ENCODE results near the gene ARL4D.
A peak's percentile ranks its signal among the peaks of the same experiment; 100 is the strongest.

Gene ARL4D

DNA sequence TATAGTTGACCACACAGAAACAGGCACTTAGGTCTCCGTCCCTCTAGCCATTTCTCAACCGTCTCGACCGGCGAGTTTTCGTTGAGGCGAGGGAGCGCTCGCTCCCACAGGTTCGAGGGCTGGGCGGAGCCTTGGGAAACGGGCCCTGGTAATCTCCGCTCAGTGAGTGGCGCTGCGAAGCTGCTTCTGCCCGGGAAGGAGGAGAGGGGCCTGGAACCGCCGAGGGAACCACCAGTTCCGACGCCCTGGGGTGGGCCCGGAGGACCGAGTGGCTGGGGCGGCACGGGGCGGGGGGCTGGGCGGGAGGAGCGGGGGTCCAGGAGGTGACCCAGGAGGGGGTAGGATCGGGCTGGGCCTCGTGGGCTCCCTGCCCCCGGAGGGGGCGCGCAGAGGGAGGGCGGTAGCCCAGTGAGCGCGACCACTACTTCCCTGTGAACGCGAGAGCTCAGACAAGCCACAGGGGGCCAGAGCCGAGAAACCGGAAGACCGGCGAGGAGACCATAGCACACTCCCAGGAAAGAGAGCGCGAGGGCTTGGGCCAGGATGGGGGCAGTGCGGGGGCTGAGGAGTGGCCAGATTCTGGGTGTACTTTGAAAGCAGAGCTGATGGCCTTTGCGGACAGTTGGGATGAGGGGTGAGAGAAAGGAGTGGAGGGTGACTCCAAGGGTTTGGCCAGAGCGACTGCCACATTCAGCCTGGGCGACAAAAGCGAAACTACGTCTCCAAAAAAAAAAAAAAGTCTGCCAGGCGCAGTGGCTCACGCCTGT lies 29.9 kb upstream of the ARL4D start (continued):
- TF ChIP-seq, protein P1, sequence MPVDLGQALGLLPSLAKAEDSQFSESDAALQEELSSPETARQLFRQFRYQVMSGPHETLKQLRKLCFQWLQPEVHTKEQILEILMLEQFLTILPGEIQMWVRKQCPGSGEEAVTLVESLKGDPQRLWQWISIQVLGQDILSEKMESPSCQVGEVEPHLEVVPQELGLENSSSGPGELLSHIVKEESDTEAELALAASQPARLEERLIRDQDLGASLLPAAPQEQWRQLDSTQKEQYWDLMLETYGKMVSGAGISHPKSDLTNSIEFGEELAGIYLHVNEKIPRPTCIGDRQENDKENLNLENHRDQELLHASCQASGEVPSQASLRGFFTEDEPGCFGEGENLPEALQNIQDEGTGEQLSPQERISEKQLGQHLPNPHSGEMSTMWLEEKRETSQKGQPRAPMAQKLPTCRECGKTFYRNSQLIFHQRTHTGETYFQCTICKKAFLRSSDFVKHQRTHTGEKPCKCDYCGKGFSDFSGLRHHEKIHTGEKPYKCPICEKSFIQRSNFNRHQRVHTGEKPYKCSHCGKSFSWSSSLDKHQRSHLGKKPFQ (tag by site-specific recombination; IDR thresholded peaks at IDR 0.05) = no peak
- TF ChIP-seq ZNF391 (tag by site-specific recombination; IDR thresholded peaks at IDR 0.05; ENCODE audit: borderline replicate concordance, low read depth) (peak; percentile 56; the same call in 1 of the 2 replicates), ZEB2 (tag by site-specific recombination; IDR thresholded peaks at IDR 0.05) (peak; percentile 72), MZF1 (tag by site-specific recombination; IDR thresholded peaks at IDR 0.05; ENCODE audit: borderline replicate concordance) (no peak), ZNF24 (tag by site-specific recombination; IDR thresholded peaks at IDR 0.05) (0 out of 2 replicates have a peak, but pooled peaks have one; percentile 26), ZNF558 (tag by site-specific recombination; IDR thresholded peaks at IDR 0.05) (0 out of 2 replicates have a peak, but pooled peaks have one; percentile 27), ZNF366 (tag by site-specific recombination; conservative IDR thresholded peaks at IDR 0.05) (0 out of 2 replicates have a peak, but pooled peaks have one; percentile 11), ZNF76 (tag by site-specific recombination; IDR thresholded peaks at IDR 0.05; ENCODE audit: borderline replicate concordance, low read depth) (0 out of 2 replicates have a peak, but pooled peaks have one; percentile 49), SCRT1 (tag by site-specific recombination; IDR thresholded peaks at IDR 0.05; ENCODE audit: borderline replicate concordance) (peak; percentile 62), ZIC2 (tag by site-specific recombination; IDR thresholded peaks at IDR 0.05) (peak; percentile 92), ZNF174 (tag by site-specific recombination; IDR thresholded peaks at IDR 0.05) (no peak), KLF1 (tag by site-specific recombination; IDR thresholded peaks at IDR 0.05) (peak; percentile 31; the same call in 1 of the 2 replicates), ZNF2 (tag by site-specific recombination; IDR thresholded peaks at IDR 0.05) (0 out of 2 replicates have a peak, but pooled peaks have one; percentile 82), ZNF843 (tag by site-specific recombination; IDR thresholded peaks at IDR 0.05) (peak; percentile 67), ZFHX2 (tag by site-specific recombination; conservative IDR thresholded peaks at IDR 0.05) (peak; percentile 71), IKZF3 (tag by site-specific recombination; IDR thresholded peaks at IDR 0.05) (peak; percentile 43), OSR2 (tag by site-specific recombination; IDR thresholded peaks at IDR 0.05) (peak; percentile 44), ZNF175 (tag by site-specific recombination; IDR thresholded peaks at IDR 0.05) (no peak), ZNF335 (tag by site-specific recombination; conservative IDR thresholded peaks at IDR 0.05) (peak; percentile 55; the same call in 1 of the 2 replicates), RBAK (tag by site-specific recombination; IDR thresholded peaks at IDR 0.05) (no peak), ZNF354C (tag by site-specific recombination; IDR thresholded peaks at IDR 0.05; ENCODE audit: borderline replicate concordance, low read depth) (no peak), ZBTB8A (tag by site-specific recombination; IDR thresholded peaks at IDR 0.05) (peak; percentile 79), SP3 (tag by site-specific recombination; IDR thresholded peaks at IDR 0.05) (peak; percentile 64), KLF8 (tag by site-specific recombination; IDR thresholded peaks at IDR 0.05) (peak; percentile 76; the same call in 1 of the 2 replicates), ZNF768 (tag by site-specific recombination; IDR thresholded peaks at IDR 0.05) (no peak; the same call in 1 of the 2 replicates), KLF9 (tag by site-specific recombination; IDR thresholded peaks at IDR 0.05; ENCODE audit: low read depth) (0 out of 2 replicates have a peak, but pooled peaks have one; percentile 7), ZNF600 (tag by site-specific recombination; IDR thresholded peaks at IDR 0.05) (peak; percentile 4; the same call in 1 of the 2 replicates)
- TF ChIP-seq, protein P2, sequence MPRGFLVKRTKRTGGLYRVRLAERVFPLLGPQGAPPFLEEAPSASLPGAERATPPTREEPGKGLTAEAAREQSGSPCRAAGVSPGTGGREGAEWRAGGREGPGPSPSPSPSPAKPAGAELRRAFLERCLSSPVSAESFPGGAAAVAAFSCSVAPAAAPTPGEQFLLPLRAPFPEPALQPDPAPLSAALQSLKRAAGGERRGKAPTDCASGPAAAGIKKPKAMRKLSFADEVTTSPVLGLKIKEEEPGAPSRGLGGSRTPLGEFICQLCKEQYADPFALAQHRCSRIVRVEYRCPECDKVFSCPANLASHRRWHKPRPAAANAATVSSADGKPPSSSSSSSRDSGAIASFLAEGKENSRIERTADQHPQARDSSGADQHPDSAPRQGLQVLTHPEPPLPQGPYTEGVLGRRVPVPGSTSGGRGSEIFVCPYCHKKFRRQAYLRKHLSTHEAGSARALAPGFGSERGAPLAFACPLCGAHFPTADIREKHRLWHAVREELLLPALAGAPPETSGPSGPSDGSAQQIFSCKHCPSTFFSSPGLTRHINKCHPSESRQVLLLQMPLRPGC (tag by site-specific recombination; IDR thresholded peaks at IDR 0.05) = peak; percentile 34; the same call in 1 of the 2 replicates
- TF ChIP-seq, protein P3, sequence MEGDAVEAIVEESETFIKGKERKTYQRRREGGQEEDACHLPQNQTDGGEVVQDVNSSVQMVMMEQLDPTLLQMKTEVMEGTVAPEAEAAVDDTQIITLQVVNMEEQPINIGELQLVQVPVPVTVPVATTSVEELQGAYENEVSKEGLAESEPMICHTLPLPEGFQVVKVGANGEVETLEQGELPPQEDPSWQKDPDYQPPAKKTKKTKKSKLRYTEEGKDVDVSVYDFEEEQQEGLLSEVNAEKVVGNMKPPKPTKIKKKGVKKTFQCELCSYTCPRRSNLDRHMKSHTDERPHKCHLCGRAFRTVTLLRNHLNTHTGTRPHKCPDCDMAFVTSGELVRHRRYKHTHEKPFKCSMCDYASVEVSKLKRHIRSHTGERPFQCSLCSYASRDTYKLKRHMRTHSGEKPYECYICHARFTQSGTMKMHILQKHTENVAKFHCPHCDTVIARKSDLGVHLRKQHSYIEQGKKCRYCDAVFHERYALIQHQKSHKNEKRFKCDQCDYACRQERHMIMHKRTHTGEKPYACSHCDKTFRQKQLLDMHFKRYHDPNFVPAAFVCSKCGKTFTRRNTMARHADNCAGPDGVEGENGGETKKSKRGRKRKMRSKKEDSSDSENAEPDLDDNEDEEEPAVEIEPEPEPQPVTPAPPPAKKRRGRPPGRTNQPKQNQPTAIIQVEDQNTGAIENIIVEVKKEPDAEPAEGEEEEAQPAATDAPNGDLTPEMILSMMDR (tag by site-specific recombination; IDR thresholded peaks at IDR 0.05) = peak; percentile 58
- TF ChIP-seq, protein P4, sequence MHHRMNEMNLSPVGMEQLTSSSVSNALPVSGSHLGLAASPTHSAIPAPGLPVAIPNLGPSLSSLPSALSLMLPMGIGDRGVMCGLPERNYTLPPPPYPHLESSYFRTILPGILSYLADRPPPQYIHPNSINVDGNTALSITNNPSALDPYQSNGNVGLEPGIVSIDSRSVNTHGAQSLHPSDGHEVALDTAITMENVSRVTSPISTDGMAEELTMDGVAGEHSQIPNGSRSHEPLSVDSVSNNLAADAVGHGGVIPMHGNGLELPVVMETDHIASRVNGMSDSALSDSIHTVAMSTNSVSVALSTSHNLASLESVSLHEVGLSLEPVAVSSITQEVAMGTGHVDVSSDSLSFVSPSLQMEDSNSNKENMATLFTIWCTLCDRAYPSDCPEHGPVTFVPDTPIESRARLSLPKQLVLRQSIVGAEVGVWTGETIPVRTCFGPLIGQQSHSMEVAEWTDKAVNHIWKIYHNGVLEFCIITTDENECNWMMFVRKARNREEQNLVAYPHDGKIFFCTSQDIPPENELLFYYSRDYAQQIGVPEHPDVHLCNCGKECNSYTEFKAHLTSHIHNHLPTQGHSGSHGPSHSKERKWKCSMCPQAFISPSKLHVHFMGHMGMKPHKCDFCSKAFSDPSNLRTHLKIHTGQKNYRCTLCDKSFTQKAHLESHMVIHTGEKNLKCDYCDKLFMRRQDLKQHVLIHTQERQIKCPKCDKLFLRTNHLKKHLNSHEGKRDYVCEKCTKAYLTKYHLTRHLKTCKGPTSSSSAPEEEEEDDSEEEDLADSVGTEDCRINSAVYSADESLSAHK (tag by site-specific recombination; IDR thresholded peaks at IDR 0.05) = 0 out of 2 replicates have a peak, but pooled peaks have one; percentile 23
- TF ChIP-seq, protein P5, sequence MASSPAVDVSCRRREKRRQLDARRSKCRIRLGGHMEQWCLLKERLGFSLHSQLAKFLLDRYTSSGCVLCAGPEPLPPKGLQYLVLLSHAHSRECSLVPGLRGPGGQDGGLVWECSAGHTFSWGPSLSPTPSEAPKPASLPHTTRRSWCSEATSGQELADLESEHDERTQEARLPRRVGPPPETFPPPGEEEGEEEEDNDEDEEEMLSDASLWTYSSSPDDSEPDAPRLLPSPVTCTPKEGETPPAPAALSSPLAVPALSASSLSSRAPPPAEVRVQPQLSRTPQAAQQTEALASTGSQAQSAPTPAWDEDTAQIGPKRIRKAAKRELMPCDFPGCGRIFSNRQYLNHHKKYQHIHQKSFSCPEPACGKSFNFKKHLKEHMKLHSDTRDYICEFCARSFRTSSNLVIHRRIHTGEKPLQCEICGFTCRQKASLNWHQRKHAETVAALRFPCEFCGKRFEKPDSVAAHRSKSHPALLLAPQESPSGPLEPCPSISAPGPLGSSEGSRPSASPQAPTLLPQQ (tag by site-specific recombination; IDR thresholded peaks at IDR 0.05) = peak; percentile 17; the same call in 1 of the 2 replicates

Data from HEK293 (cell line).